Activated T-cell treated with anti-CD3 and anti-CD28 coated beads for 48 hours (primary cell): ENCODE data around the gene TM7SF2.
"Not testable (repeated sequence)": the region's sequence is repeated elsewhere in the genome, so short reads cannot be mapped to it uniquely, and the experiment has no call there.

Experiments used
- DNase-seq: peaks from one replicate; pipeline ENCODE4 v3.0.0-alpha.2; 2020; ENCODE audit warnings: low read depth

The TM7SF2 gene

GRCh38 chr11:65115361-65116082 lies 3.9 kb downstream of the TM7SF2 start:
- no peak for DNase-seq

- DNase-seq: peak; percentile 67
Measured at GRCh38 chr11:65116370-65117205, 4.9 kb downstream of the TM7SF2 start.

- peak; percentile 100 for DNase-seq
Measured at GRCh38 chr11:65117206-65118096, 5.8 kb downstream of the TM7SF2 start, which contains the start of gene ZNHIT2. TSS of gene ZNHIT2 (minus strand) at chr11:65117701. CDS start at chr11:65117653, 48 bp downstream.

- no peak for DNase-seq
Measured at GRCh38 chr11:65118097-65118837, 6.6 kb downstream of the TM7SF2 start.

- DNase-seq: not testable (repeated sequence)
Measured at GRCh38 chr11:65118891-65119669, 7.4 kb downstream of the TM7SF2 start.

GRCh38 chr11:65119670-65119995 lies 8.0 kb downstream of the TM7SF2 start:
- no peak for DNase-seq

GRCh38 chr11:65120831-65121230 lies 9.2 kb downstream of the TM7SF2 start:
- no peak for DNase-seq

- no peak for DNase-seq
Measured at GRCh38 chr11:65121447-65121864, 9.8 kb downstream of the TM7SF2 start.

GRCh38 chr11:65121865-65122696 lies 10.4 kb downstream of the TM7SF2 start, which contains the start of the genes FAU and MRPL49:
TSS of gene FAU (minus strand) at chr11:65122134. CDS start at chr11:65121813, 321 bp downstream.
TSS of gene MRPL49 (plus strand) at chr11:65122321. CDS start at chr11:65122347, 26 bp downstream.
- DNase-seq: peak; percentile 98

GRCh38 chr11:65124480-65125196 lies 13.0 kb downstream of the TM7SF2 start:
- no peak for DNase-seq

GRCh38 chr11:65125197-65126056 lies 13.8 kb downstream of the TM7SF2 start:
- DNase-seq: no peak

GRCh38 chr11:65126624-65127274 lies 15.1 kb downstream of the TM7SF2 start:
- DNase-seq: no peak

- no peak for DNase-seq
Measured at GRCh38 chr11:65127473-65128181, 16.0 kb downstream of the TM7SF2 start.

- DNase-seq: no peak
Measured at GRCh38 chr11:65128182-65129145, 16.8 kb downstream of the TM7SF2 start.

- no peak for DNase-seq
Measured at GRCh38 chr11:65129649-65130441, 18.2 kb downstream of the TM7SF2 start.
